ENCODE data around the gene HES3.

Gene HES3

GRCh38 chr1:6273380-6273891, 29.5 kb downstream of the HES3 start:
- no peak overlapping the region for H3K4me3 ChIP-seq (ENCODE audit: low read depth, low read length)
- no peak for DNase-seq (ENCODE audit: low read depth)
- TF ChIP-seq MAX (IDR thresholded peaks at IDR 0.05; ENCODE audit: low read depth, low read length) (no peak), POLR2A (IDR thresholded peaks at IDR 0.05; ENCODE audit: extremely low read depth, insufficient read length) (no peak), CTCF (IDR thresholded peaks at IDR 0.05; ENCODE audit: low read depth, low read length) (no peak), MYC (IDR thresholded peaks at IDR 0.05; ENCODE audit: low read depth, low read length) (no peak)

GRCh38 chr1:6274102-6274501, 30.1 kb downstream of the HES3 start:
- H3K4me3 ChIP-seq (ENCODE audit: low read depth, low read length) = no peak overlapping the region
- no peak for DNase-seq (ENCODE audit: low read depth)
- TF ChIP-seq MYC (IDR thresholded peaks at IDR 0.05; ENCODE audit: low read depth, low read length) = no peak
- TF ChIP-seq POLR2A (IDR thresholded peaks at IDR 0.05; ENCODE audit: extremely low read depth, insufficient read length) = no peak
- TF ChIP-seq CTCF (IDR thresholded peaks at IDR 0.05; ENCODE audit: low read depth, low read length) = no peak
- TF ChIP-seq MAX (IDR thresholded peaks at IDR 0.05; ENCODE audit: low read depth, low read length) = no peak

- no peak for DNase-seq (ENCODE audit: low read depth)
- no peak overlapping the region for H3K4me3 ChIP-seq (ENCODE audit: low read depth, low read length)
- TF ChIP-seq MYC (IDR thresholded peaks at IDR 0.05; ENCODE audit: low read depth, low read length) (no peak), MAX (IDR thresholded peaks at IDR 0.05; ENCODE audit: low read depth, low read length) (no peak), POLR2A (IDR thresholded peaks at IDR 0.05; ENCODE audit: extremely low read depth, insufficient read length) (no peak), CTCF (IDR thresholded peaks at IDR 0.05; ENCODE audit: low read depth, low read length) (no peak)
These were observed 30.7 kb downstream of the HES3 start for GRCh38 chr1:6274622-6275139.

- H3K4me3 ChIP-seq (ENCODE audit: low read depth, low read length) = no peak overlapping the region
- no peak for DNase-seq (ENCODE audit: low read depth)
- TF ChIP-seq MAX (IDR thresholded peaks at IDR 0.05; ENCODE audit: low read depth, low read length) (no peak), CTCF (IDR thresholded peaks at IDR 0.05; ENCODE audit: low read depth, low read length) (no peak), POLR2A (IDR thresholded peaks at IDR 0.05; ENCODE audit: extremely low read depth, insufficient read length) (no peak), MYC (IDR thresholded peaks at IDR 0.05; ENCODE audit: low read depth, low read length) (no peak)
These were observed 32.1 kb downstream of the HES3 start for GRCh38 chr1:6275826-6276782.

GRCh38 chr1:6276811-6277555, 33.0 kb downstream of the HES3 start:
- TF ChIP-seq POLR2A (IDR thresholded peaks at IDR 0.05; ENCODE audit: extremely low read depth, insufficient read length) = no peak
- TF ChIP-seq MYC (IDR thresholded peaks at IDR 0.05; ENCODE audit: low read depth, low read length) = no peak
- TF ChIP-seq MAX (IDR thresholded peaks at IDR 0.05; ENCODE audit: low read depth, low read length) = no peak
- TF ChIP-seq CTCF (IDR thresholded peaks at IDR 0.05; ENCODE audit: low read depth, low read length) = no peak
- no peak for DNase-seq (ENCODE audit: low read depth)
- H3K4me3 ChIP-seq (ENCODE audit: low read depth, low read length) = no peak overlapping the region
